T-helper 9 cell (primary cell): Measurements from ENCODE around the gene ADCY6.

Experiments
- DNase-seq: peaks from one replicate; pipeline ENCODE4 v3.0.0-alpha.2; 2020

The ADCY6 gene

DNA sequence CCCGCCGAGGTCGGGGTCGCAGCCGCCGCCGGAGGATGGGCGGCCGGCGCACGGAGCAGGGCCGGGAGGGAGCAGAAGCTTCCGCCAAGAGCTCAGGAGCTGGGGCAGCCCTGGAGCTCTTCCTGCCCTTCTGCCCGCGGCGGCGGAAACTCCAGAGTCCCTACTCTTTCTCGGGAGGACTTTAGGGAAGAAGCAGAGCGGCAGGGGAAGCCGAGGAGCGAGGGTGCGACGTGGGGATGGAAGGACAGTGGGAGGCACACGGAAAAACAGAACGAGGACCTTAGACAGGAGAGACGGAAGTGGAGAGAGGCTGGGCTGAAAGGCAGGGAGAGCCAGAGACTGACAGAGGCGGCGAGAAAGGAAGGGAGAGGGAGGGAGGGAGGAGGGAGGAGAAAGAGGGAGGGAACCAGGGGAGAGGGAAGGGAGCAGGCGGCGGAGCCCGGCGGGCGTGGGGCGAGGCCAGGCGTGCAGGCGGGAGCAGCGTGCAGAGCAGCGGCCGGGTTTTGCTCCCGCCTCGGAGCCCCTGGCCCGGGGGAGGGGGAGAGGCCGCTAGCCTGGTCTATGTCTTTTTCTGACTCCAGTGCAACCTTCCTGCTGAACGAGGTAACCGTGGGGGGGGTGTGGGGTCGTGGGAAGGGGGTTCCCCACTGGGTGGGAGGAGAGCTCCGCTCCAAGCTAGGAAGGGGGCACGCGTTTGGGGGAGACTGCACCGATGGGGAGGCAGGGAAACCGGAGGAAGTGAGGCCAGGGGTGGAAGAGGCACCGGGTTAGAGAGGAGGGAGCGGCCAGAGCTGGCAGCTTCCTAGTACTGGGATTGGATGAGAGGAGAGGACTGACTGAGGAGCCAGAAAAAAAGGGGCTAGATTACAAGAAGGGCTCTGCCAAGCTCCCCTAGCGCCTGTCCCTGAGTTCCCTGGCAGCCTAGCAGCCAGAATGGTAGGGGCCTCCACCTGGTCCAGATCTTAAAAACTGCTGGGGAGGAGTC is 26.5 kb upstream of the ADCY6 start:
- peak; percentile 16 for DNase-seq

DNA sequence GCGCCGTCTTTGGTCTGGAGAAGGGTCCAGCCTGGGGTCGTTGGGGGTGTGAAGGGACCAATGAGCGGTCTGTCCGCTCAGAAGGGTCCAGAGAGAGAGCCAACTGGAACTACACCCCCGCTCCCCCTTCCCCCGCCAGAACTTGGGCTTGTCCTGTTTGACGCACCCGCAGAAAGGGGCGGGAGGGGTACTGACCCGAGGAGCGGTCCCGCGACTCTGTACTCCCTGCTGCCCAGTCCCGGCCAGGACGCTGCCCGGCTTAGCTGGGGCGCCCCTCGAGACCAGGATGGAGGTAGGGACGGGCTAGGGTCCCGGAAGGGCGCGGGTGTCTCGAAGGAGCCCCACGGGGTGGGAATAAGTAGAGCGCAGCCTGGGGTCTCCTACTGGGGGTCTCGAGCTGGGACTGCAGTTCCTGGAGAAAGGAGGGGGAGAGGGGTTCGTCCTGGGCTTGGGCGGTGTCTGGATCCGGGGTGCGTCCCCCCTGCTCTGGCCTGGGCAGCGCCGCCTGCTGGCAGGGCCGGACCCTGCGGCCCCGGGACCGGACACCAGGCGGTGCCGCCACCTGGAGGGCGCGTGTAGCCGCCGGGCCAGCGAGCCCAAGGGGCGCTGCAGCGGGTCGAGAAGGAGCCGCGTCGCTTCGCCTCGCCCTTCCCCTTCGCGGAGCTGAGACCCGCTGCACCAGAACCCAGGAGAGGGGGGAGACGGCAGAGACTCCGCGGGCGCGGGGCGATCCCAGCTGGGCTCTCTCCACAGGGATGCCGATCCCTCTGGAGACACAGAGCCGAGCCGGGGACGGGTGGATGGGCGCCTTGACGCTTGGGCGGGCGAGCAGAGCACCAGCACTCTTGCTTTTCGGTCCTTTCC is 25.6 kb upstream of the ADCY6 start:
- peak; percentile 72 for DNase-seq

DNA sequence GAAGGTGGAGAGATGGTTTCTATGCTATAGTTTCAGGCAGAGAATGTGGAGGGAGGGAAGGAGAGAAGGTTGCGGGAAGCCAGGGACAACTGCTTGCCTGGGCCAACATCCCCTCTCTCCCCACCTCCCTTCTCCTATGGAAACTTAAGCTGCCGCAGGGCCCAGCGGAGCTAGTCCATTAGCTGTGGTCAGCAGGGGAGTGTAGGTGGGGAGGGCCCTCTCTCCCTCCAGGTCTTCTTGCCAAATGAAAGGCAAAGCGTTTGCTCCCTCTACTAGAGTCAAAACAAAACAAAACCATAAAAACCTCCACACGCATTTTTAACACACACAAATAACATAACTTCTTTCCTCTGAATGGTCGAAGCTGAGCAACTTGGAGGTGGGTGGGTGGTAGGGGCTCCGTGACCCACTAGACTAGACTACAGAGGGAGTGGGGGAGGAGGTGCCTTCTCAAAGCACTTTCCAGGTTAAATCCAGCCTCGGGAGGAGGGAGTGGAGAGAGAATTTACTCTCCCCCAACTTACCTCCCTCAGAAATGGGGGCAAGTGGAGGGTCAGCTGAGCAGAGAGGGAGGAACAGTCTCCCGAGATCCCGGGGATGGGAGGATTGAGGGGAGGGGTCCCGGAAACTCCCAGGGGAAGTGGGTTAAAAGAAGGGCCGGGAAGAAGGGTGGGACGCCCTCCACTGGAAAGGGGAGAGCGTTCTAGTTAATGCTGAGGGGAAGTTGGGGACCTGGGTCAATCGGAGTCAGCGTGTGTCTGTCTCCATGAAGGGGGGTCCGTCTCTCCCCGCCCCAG is 24.8 kb upstream of the ADCY6 start:
- DNase-seq = no peak

DNA sequence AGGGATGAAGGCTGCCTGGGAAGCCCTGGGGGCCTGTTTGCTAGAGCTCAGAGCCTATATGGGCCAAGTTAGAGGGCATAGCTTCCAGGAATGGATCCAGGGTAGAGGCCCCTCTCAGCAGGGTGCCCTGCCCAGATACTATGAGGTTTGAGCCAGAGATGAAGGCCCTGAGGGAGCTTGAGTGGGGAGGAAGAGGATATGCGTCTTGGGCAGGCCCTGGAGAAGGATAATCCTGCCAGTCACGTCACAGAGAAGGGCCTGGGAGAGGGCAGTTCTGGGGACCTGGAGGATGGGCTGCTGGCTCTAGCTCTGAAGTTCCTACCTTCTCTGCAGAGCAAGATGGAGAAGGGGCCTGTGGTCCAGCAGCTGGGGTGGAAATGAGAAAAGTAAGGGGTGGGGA is 23.5 kb upstream of the ADCY6 start:
- DNase-seq = no peak

DNA sequence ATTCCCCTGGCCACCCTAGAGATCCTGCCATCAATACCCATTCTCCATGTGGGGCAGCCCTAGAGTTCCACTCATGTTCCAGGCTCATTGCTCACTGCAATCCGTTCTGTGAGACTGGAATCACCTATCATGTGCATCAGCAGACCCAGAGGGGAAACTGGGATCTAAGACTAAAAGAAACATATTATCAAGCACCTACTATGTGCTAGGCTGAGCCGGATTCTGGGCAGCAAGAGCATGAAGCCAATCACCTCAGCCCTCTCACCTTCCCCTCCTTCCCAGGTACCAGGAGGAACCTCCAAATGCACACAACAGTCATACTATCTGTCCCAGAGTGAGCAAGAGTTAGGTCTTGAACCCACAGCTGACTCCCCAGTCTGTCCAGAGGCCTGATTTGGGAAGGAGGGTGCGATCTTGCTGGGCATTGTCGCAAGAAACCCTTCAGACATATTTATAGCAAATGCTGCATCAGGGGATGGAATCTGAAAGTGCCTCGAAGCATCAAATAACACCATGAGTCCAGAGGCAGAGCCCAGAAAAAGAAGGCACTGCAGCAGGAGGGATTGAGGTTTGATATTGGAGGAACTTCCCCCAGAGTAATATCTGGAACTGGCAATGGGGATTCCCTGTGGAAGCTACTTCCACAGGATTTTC is 22.7 kb upstream of the ADCY6 start:
- no peak for DNase-seq

DNA sequence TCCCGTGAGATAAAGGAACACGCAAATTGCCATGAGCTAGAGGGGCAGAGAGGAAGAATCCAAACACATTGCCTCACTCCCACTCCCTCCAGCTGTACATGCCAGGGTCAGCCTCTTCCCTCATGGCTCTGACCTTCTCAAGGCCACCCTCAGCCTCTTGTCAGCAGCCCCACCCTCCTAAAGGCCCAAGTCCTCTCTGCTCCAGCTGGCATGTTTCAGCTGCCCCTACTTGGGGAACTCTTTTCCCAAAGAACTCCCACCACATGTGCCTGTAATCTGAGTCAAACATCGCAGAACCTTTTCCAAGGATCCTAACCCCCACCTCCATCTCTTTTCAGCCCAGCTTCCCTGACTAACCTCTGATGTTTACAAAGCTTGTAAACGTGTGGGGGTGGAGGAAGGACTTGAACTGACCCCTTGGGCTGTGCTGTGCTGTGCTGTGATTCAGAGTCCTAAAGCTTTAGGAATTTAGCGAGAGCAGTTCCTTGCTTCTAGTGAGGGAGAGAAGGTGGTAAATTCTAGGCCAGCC is 22.1 kb upstream of the ADCY6 start:
- no peak for DNase-seq

DNA sequence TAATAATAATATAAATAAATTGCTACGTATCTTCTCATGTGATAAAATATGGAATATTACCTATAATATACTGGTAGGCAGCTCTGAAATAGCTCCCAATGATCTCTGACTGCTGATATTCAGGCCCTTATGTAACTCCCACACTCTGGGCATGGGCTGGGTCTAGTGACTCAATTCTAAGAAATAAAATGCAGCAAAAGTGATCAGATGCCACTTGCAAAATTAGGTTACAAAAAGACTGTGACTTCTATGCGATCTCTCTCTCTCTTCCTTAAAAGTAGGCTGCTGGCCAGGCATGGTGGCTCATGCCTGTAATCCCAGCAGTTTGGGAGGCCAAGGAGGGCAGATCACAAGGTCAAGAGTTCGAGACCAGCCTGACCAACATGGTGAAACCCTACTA is 19.1 kb upstream of the ADCY6 start:
- DNase-seq = no peak

DNA sequence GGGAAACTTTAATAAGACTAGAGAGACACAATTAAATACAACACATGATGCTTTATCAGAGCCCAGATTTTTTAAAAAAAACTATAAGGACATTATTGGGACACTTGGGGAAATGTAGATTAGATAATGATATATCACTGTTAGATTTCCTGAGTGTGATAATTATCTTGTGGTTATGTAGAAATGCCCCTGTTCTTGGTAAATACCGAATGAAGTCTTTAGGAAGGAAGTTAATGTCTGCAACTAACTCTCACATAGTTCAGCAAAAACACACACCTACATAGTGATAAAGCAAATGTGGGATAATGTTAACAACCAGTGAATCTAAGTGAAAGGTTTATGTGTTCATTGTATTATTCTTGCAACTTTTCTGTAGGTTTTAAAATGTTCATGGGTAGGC is 14.8 kb upstream of the ADCY6 start:
- DNase-seq = no peak

DNA sequence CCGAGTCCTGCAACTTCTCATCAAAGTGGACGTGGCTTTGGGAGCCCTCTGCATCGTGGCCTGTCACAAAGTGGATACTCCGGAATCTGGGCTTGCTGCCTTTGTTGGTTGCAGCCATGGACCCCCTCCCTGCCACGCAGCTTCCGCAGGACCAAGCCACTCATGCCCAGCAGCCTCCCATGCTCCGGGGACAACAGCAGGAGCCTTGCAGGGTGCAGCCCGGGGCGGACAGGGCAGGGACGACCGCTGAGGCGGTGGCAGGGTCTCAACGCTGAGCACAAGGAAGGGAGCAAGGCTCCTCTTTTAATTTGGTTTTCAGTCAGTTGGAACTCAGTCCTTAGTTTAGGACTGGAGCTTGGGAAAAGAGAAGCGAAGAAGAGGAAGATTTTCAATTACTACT is 12.1 kb upstream of the ADCY6 start:
- no peak for DNase-seq

DNA sequence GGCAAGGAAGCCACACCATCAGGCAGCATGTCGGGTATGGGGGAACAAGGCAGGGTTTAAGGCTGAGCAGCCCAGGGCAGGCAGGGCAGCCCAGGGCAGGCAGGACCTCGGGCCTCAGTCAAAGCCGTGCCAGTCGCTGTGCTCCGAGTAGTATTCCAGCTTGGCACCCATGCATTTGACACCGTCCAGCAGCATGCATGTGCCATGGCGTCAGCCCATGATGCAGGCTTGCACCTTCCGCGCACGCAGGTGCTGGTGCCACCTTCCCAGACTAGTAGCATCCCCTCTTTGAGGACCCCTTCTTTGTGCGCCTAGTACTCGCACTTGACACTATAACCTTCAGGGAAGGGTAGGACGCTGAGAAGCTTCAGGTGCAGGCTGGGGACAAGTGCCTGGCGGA is 11.6 kb upstream of the ADCY6 start:
- no peak for DNase-seq

DNA sequence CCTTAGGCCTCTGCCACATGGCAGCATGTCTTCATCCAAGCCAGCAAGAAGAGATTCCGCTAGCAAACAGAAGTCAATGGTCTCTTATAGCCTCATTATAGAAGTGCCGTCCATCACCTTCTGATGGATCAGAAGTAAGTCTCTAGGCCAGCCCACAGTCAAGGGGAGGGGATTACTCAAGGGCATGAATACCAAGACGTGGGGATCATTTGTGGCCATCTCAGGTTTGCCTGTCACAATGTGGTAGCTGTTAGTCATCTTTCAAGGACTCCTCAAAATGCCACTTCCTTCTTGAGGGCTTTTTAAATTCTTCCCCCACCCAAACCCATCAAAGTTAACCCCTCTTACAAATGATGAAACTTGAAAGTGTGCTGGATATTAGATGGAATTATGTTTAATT is 8.1 kb upstream of the ADCY6 start:
- DNase-seq = no peak

DNA sequence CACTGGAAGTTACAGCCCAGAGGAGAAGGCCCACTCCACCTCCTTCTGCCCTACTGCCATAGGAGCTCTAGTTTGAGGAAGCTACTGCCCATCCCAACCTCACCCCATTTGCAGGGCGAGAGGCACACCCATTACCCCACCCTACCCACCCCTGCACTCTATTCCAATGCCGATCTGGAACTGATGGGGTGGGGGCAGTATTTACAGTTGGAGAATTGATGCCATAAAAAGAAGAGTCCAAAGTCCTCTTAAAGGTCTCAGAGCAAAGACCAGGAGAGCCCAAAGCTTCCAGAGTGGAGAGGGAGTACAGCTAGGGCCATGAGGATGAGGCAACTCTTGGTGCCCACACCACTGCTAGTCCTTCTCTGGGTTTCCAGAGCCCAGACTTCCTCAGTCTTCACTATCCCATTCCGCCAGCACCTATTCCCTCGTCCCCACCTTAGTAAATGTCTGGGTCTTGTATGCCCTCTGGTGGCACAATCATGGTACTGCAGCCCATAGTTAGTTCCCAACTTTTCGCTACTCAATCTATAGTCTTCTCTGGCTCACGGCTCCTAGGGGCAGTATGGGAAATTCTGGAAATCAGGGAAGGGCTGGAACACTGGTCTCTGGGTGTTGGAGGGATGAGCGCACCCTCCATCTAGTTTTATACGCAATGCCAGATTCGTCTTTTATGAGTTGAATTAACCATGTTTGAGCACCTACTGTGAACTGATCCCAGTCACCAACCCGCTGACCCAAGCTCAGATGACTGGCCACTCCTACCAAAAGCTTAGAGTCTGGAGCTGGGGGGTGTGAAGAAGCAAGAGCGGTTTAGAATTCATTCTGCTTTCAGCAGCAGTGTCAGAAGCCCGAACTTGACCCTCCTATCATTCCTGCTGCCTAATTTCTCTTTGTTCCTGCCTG is 6.9 kb upstream of the ADCY6 start:
- peak; percentile 50 for DNase-seq

DNA sequence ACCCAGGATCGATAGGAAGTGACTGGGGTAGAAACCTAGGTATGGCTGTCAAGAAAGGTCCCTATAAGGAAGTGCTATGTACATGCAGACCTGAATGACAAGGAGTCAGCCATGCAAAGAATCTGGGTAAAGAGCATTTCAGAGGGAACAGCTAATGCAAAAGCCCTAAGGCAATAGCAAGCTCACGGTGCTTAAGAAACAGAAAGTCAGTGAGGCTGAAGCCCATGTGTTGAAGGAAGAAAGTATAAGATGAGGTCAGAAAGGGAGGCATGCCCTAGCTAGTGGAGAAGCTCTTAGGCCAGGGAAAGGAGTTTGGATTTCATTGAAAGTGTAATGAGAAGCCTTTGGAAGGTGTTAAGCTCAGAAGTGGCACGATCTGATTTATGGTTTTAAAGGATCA is 6.0 kb upstream of the ADCY6 start:
- no peak for DNase-seq

DNA sequence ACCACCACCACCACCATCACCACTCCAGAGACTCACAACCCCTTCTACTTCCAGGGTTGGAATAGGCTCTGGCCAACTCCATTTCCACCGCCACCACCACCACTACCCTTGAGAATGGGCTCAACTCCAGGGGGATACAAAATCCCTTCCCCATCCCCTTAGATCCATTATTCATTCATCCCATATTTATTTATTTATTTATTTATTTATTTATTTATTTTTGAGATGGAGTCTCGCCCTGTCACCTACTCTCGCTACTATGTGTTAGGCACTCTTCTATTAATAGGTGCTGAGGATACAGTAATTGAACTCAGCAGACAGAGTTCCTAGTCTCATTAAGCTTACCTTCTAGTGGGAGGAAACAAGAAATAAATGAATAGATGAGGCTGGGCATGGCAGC is 4.8 kb upstream of the ADCY6 start:
- no peak for DNase-seq

DNA sequence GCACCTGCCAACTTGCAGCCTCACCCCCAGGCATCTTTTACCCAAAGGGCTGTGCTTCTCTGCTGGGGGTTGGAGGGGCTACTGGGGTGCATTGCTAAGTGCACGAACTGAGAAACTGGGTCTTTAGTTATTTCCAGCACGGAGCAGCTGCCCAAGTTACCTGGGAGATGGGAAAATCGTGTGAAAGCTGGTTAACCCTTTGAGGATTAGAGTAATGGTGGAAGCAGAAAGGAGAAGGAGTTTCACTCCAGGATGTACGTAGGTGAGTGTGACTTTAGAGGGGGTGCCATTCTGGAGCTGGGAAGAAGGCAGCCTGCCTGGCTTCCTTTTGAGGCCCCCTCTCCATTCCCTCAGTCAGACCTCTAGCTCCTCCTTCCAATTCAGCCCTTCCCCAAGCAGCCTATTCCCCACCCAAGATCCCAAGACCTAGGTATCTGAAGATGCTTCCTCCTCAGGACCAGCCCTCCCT is 1.0 kb upstream of the ADCY6 start:
- DNase-seq = no peak

DNA sequence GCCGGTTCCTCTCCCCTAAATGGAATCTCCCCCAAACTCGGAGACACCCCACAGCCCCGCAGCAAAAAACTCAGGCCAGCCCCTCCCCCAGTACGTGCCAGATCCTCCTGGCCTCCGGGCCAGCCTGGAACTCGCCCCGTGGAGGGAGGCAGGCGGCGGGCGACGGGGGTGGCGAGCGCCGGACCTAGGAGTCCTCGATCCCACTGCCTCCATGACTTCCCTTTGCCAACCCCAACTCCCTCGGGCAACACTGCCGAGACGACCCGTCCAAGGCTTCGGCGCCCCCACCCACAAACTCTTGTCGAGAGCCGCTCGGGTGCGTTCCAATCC is 400 bp downstream of the ADCY6 start:
- no peak for DNase-seq

DNA sequence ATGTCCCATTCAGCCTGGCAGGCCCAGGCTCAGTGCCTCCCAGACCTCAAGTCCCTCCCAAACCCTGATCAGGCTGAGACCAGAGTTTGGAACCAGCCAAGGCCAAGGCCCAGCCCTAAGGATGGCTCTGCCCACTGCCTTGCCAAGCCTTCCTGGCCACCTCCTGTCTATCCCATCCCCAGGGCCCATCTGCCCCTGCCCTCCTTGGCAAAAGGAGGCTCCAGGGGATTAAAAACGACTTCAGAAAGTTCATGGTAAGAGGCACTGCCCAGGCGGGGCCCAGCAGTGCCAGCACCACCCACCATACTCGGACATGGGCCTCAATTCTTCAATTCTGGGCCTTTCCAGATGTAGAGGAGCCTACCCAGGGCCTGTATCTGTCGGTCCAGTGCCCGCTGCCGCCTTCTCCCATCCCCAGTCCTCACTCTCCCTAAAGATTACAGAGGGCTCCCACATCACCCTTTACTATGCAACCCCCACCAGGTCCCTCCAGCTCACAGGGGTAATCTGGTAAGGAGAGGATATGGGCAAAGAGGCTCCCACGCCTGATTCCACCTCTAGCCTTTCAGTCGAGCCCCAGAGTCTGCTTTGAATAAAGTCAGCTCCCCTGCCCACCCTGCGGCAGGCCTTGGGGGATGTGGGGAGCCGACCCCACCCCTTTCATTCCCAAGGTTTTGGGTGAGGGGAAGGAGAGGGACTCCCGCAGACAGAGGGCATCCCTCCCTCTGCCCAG is 932 bp downstream of the ADCY6 start:
- DNase-seq = no peak

DNA sequence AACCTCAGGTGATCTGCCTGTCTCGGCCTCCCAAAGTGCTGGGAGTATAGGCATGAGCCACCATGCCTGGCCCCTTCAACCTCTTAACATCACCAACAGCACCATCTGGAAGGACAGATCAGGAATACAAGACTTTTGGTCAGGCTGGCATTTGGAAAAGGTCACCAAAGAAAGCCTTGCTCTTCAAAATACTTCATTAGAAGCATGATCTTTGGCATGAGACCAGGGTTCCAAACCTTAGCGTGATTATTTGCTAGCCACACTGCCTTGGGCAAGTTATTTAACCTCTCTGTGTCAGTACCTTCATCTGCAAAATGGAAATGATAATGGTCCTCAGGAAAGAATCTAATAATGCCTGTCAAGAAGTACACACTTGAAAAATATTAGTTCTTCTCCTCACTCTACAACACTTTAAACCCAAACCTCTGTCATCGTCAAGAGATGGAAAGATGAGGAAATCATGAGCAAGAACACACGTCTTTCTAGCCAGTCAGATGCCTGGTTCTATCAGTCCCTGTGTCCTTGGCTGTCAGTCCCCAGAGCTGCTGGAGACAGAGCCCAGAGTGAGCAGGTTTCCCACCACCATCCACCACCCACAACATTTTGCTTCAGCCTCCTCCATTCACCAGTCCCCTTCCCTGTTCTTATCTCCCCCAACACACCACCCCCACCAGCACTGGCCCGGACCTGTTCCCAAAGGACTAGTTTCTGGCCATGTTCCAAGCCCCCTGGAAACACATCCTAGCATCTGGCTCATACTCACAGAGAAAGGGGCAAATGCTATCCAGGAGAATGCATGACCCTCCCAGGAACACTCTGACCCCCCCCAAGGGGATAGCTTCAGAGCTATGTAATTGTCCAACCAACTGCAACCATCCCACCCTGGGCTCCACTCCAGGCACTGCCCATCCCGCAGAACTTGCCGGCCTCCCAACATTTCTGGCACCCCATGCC is 2.0 kb downstream of the ADCY6 start:
- no peak for DNase-seq

DNA sequence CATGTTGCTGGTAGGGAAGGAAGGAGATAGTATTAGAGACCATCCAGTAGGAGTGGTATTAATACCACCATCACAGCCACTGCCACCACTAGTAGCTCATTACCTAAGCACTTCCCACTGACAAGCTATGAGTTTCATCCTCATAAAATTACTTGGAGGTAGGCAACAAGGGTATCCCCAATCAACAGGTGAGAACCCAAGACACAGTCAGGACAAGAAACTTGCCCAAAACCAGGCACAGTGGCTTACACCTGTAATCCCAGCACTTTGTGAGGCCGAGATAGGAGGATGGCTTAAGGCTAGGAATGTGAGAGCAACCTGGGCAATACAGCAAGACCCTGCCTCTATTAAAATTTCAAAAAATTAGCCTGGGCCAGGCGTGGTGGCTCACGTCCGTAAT is 5.5 kb downstream of the ADCY6 start:
- no peak for DNase-seq
